GM19239 (cell line): ENCODE measurements around the gene FANCF.

Experiments
- DNase-seq: peaks from one replicate; pipeline ENCODE4 v3.0.0; 2011; ENCODE audit warnings: low spot score; ENCODE audit not compliant: insufficient read length
- FAIRE-seq: peaks from 2 replicates; lab custom pipeline; 2011; peaks lifted over from hg19 to GRCh38; lab: Jason Lieb, UNC

Gene FANCF

GRCh38 chr11:22627421-22627820 is 1.8 kb upstream of the FANCF start:
- FAIRE-seq (no peak), DNase-seq (no peak)

GRCh38 chr11:22626573-22627239 is 1.1 kb upstream of the FANCF start:
- DNase-seq: no peak

GRCh38 chr11:22624742-22625447 is 728 bp downstream of the FANCF start:
- peak; percentile 7 for DNase-seq
- peak; percentile 91 for FAIRE-seq

More at GRCh38 chr11:22626573-22627239, 1.1 kb upstream of the FANCF start:
- FAIRE-seq: no peak

GRCh38 chr11:22617868-22618267 is 7.8 kb downstream of the FANCF start:
- no peak for FAIRE-seq

GRCh38 chr11:22603933-22604332 is 21.7 kb downstream of the FANCF start:
- DNase-seq (no peak), FAIRE-seq (no peak)

More at GRCh38 chr11:22617868-22618267, 7.8 kb downstream of the FANCF start:
- DNase-seq: no peak

GRCh38 chr11:22602504-22602903 is 23.1 kb downstream of the FANCF start:
- DNase-seq (no peak), FAIRE-seq (no peak)

GRCh38 chr11:22599458-22599857 is 26.2 kb downstream of the FANCF start:
- DNase-seq (no peak), FAIRE-seq (no peak)

GRCh38 chr11:22597062-22597461 is 28.6 kb downstream of the FANCF start:
- FAIRE-seq: no peak

GRCh38 chr11:22584976-22585375 is 40.6 kb downstream of the FANCF start:
- no peak for FAIRE-seq
- no peak for DNase-seq

More at GRCh38 chr11:22597062-22597461, 28.6 kb downstream of the FANCF start:
- no peak for DNase-seq

GRCh38 chr11:22583963-22584492 is 41.6 kb downstream of the FANCF start:
- no peak for FAIRE-seq
- DNase-seq: no peak

- DNase-seq: no peak
- FAIRE-seq: no peak
Measured at GRCh38 chr11:22582151-22582410, 43.5 kb downstream of the FANCF start.

GRCh38 chr11:22581354-22582150 is 44.1 kb downstream of the FANCF start:
- peak; percentile 73 for FAIRE-seq
- no peak for DNase-seq

- DNase-seq (no peak), FAIRE-seq (no peak)
Measured at GRCh38 chr11:22577854-22578253, 47.8 kb downstream of the FANCF start.
